DND-41 (cell line): ENCODE data around the gene SYCP1.

Source experiments
- EZH2 ChIP-seq: IDR thresholded peaks from 3 replicates; pipeline ENCODE4 v1.6.1; 2012; ENCODE audit warnings: borderline replicate concordance, low read depth, mild to moderate bottlenecking, moderate library complexity, low read length, inconsistent platforms; ENCODE audit not compliant: severe bottlenecking
- TF ChIP-seq, protein P1 (sequence below): IDR thresholded peaks from 2 replicates; pipeline ENCODE4 v1.5.1; 2012; ENCODE audit warnings: borderline replicate concordance, low read length, moderate library complexity, mild to moderate bottlenecking; ENCODE audit not compliant: poor library complexity, severe bottlenecking; ENCODE audit errors: extremely low read depth

DNA sequence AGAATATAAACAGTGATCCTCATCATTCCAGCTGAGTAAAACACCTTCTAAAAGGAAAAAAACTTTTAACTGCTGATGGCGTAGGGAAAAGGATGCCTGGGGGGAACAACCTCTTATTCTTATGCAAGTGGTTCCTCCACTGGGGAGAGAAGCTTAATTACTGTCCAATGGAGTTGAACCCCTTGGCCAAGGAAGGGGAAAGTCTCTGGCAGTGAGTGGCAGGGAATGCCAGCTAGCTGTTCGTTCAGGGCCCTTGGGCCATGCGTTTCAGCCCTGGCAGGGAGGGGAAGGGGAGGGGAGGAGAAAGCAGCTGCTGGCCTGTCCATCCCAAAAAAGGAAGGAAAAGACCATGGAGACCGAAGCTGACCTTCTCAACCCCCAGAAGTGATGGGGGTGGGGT, 22.6 kb upstream of the SYCP1 start:
- TF ChIP-seq, protein P1, sequence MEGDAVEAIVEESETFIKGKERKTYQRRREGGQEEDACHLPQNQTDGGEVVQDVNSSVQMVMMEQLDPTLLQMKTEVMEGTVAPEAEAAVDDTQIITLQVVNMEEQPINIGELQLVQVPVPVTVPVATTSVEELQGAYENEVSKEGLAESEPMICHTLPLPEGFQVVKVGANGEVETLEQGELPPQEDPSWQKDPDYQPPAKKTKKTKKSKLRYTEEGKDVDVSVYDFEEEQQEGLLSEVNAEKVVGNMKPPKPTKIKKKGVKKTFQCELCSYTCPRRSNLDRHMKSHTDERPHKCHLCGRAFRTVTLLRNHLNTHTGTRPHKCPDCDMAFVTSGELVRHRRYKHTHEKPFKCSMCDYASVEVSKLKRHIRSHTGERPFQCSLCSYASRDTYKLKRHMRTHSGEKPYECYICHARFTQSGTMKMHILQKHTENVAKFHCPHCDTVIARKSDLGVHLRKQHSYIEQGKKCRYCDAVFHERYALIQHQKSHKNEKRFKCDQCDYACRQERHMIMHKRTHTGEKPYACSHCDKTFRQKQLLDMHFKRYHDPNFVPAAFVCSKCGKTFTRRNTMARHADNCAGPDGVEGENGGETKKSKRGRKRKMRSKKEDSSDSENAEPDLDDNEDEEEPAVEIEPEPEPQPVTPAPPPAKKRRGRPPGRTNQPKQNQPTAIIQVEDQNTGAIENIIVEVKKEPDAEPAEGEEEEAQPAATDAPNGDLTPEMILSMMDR = no peak
- no peak for TF ChIP-seq EZH2
